Natural killer cell (primary cell): ENCODE results near the gene C2CD2. TPM values are rescaled to one million over a fixed set of nuclear protein-coding genes. Genes with fewer than 3 reads are reported as not detected.

Experiments
- ATAC-seq, 3 donors: fragments of 150-1000 bp in 2 of 3; fragments of 200-7000 bp in 1 of 3; cut with Tn5 transposase; 1 replicate in 1 of 3; 2 replicates in 2 of 3; pipeline ENCODE4 v1.10.0; 2021; ENCODE audit warnings: mild to moderate bottlenecking in 2 of 3, moderate library complexity in 2 of 3
- DNase-seq, 2 donors: peaks; one replicate each; pipeline versions ENCODE4 v3.0.0 to v3.0.0-alpha.2; 2013 to 2021; ENCODE audit warnings: mixed read lengths in 1 of 2
- H3K27ac ChIP-seq: one replicate; pipeline ENCODE4 v1.5.1; 2013; ENCODE audit warnings: mild to moderate bottlenecking, low read length
- H3K27me3 ChIP-seq: one replicate; pipeline ENCODE4 v1.6.1; 2013; ENCODE audit warnings: low read length; ENCODE audit not compliant: control insufficient read depth, insufficient read depth
- H3K36me3 ChIP-seq: one replicate; pipeline ENCODE4 v1.6.1; 2013; ENCODE audit warnings: low read length; ENCODE audit not compliant: control insufficient read depth, insufficient read depth
- H3K4me1 ChIP-seq: one replicate; pipeline ENCODE4 v1.6.1; 2013; ENCODE audit warnings: low read length; ENCODE audit not compliant: control insufficient read depth, insufficient read depth
- H3K4me3 ChIP-seq: one replicate; pipeline ENCODE4 v1.5.1; 2013; ENCODE audit warnings: low read length
- H3K9me3 ChIP-seq: one replicate; pipeline ENCODE4 v1.6.1; 2013; ENCODE audit warnings: low read length; ENCODE audit not compliant: control insufficient read depth, insufficient read depth
- H3K27ac Mint-ChIP-seq, 2 donors: one replicate each; pipeline ENCODE4 v1.8.0; 2022; ENCODE audit warnings: mild to moderate bottlenecking in 2 of 2, mixed read lengths in 2 of 2, moderate library complexity in 1 of 2
- H3K27me3 Mint-ChIP-seq, 2 donors: one replicate each; pipeline ENCODE4 v1.8.0; 2022; ENCODE audit warnings: low read depth in 2 of 2, mixed read lengths in 2 of 2
- H3K36me3 Mint-ChIP-seq: one replicate; pipeline ENCODE4 v1.8.0; 2022; ENCODE audit warnings: mixed read lengths
- H3K4me1 Mint-ChIP-seq, 2 donors: one replicate each; pipeline ENCODE4 v1.8.0; 2022; ENCODE audit warnings: mixed read lengths in 2 of 2
- H3K4me3 Mint-ChIP-seq: one replicate; pipeline ENCODE4 v1.8.0; 2022; ENCODE audit warnings: mild to moderate bottlenecking, moderate library complexity, mixed read lengths
- H3K9me3 Mint-ChIP-seq, 2 donors: one replicate each; pipeline ENCODE4 v1.8.0; 2022; ENCODE audit warnings: mixed read lengths in 2 of 2
- WGBS: methylation state at CpG from one replicate; pipeline ENCODE4 v1.1.7; 2013; ENCODE audit warnings: missing lambda C conversion rate; ENCODE audit not compliant: insufficient coverage; 5-methylcytosine and 5-hydroxymethylcytosine counted together
- intact Hi-C: fragments of 100-400 bp; cut with micrococcal nuclease; formaldehyde crosslinking; loops from one replicate; pipeline ENCODE4 v1.14.2; 2022
- total RNA-seq, 4 donors: library from RNA; stranded (reverse); fragments of 120-200 nt in 1 of 4; gene quantifications; one replicate each; pipeline versions ENCODE4 v1.2.3 to v1.2.4, GENCODE V29; 2013 to 2022
- TF ChIP-seq, protein P1 (sequence below): fragments of 200-600 bp; IDR thresholded peaks from one replicate; pipeline ENCODE4 v1.8.0; 2022; ENCODE audit warnings: antibody characterized with exemption

Gene C2CD2
- total RNA-seq, 3 donors from 2014 or later (not counting 1 experiment from before 2014, with no cell fraction given) = 2.1 to 10.1 (median 8.9) TPM

DNA sequence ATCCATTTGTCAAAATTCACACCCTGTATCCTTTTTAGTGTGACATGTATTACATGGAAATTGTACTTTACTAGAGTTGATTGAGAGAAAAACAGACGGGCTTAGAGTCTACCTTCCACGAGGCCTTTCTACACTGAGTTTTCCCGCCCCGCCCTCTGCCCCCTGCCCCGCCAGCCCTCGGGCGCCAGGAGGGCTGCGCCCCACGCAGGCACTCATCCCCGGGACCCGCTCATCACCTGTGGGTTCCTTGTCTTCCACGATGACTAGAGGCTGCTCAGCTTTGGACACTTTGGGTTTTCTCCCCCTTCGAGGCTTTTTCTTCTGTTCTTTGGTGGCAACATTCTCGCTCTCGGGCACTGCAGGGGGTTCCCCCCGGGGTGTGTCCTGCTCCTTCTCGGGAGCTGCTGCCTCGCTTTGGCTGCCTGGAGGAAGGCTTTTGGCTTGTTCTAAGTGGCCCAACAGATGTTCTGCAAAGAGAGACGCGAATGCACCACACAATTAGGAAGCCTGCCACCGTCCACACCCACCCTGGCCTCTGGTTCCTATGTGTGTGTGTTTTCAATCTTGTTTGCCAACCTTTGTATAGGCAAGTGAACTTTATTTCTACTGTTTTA is 114.3 kb downstream of the C2CD2 start:
- peaks cover 30% of the 10 kb centered on the region for H3K36me3 ChIP-seq
- TF ChIP-seq, protein P1, sequence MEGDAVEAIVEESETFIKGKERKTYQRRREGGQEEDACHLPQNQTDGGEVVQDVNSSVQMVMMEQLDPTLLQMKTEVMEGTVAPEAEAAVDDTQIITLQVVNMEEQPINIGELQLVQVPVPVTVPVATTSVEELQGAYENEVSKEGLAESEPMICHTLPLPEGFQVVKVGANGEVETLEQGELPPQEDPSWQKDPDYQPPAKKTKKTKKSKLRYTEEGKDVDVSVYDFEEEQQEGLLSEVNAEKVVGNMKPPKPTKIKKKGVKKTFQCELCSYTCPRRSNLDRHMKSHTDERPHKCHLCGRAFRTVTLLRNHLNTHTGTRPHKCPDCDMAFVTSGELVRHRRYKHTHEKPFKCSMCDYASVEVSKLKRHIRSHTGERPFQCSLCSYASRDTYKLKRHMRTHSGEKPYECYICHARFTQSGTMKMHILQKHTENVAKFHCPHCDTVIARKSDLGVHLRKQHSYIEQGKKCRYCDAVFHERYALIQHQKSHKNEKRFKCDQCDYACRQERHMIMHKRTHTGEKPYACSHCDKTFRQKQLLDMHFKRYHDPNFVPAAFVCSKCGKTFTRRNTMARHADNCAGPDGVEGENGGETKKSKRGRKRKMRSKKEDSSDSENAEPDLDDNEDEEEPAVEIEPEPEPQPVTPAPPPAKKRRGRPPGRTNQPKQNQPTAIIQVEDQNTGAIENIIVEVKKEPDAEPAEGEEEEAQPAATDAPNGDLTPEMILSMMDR = no peak
- intact Hi-C loops = no loop called here

GRCh38 chr21:41837756-41838297 is 116.0 kb downstream of the C2CD2 start:
- Mint-ChIP-seq H3K27ac (no peak overlapping the region), H3K27me3 (no peaks in the 10 kb centered on the region), H3K9me3 (peaks cover 3 to 8% of the 10 kb centered on the region in 2 donors), H3K36me3 (peaks cover 19% of the 10 kb centered on the region), H3K4me1 (no peaks in the 10 kb centered on the region), H3K4me3 (no peak overlapping the region)
- DNase-seq (no peak), ATAC-seq (no peak)
- intact Hi-C loops = no loop called here
- Histone ChIP-seq H3K4me1 (no peaks in the 10 kb centered on the region), H3K27ac (no peak overlapping the region), H3K27me3 (no peaks in the 10 kb centered on the region), H3K9me3 (no peaks in the 10 kb centered on the region), H3K36me3 (peaks cover 32% of the 10 kb centered on the region), H3K4me3 (no peak overlapping the region)
- TF ChIP-seq, protein P1 = no peak
- 84% methylated on average over 7 of the region's 7 CpGs for WGBS

More for the DNA sequence above, 114.3 kb downstream of the C2CD2 start:
- no peak overlapping the region for H3K4me3 Mint-ChIP-seq
- no peaks in the 10 kb centered on the region for H3K27me3 Mint-ChIP-seq
- no peak for DNase-seq
- H3K27ac Mint-ChIP-seq = no peak overlapping the region
- peaks cover 19% of the 10 kb centered on the region for H3K36me3 Mint-ChIP-seq
- no peaks in the 10 kb centered on the region for H3K9me3 ChIP-seq
- H3K4me1 Mint-ChIP-seq = no peaks in the 10 kb centered on the region
- H3K27me3 ChIP-seq = no peaks in the 10 kb centered on the region
- H3K9me3 Mint-ChIP-seq = peaks cover 3 to 8% of the 10 kb centered on the region in 2 donors
- H3K4me3 ChIP-seq = no peak overlapping the region
- 94% methylated on average over 21 of the region's 21 CpGs for WGBS
- no peaks in the 10 kb centered on the region for H3K4me1 ChIP-seq
- no peak overlapping the region for H3K27ac ChIP-seq
- ATAC-seq = no peak

- Mint-ChIP-seq H3K4me3 (no peak overlapping the region), H3K4me1 (no peaks in the 10 kb centered on the region), H3K36me3 (peaks cover 19% of the 10 kb centered on the region), H3K27ac (no peak overlapping the region), H3K27me3 (no peaks in the 10 kb centered on the region), H3K9me3 (peaks cover 3 to 8% of the 10 kb centered on the region in 2 donors)
- no peaks in the 10 kb centered on the region for H3K4me1 ChIP-seq
- H3K27me3 ChIP-seq = no peaks in the 10 kb centered on the region
- DNase-seq (no peak), ATAC-seq (no peak)
- H3K9me3 ChIP-seq = no peaks in the 10 kb centered on the region
- intact Hi-C loops = no loop called here
- TF ChIP-seq, protein P1 = no peak
- H3K36me3 ChIP-seq = peaks cover 32% of the 10 kb centered on the region
- no peak overlapping the region for H3K27ac ChIP-seq
- WGBS = 93% methylated on average over 32 of the region's 32 CpGs
- H3K4me3 ChIP-seq = no peak overlapping the region
Measured at GRCh38 chr21:41836166-41837015, 117.4 kb downstream of the C2CD2 start.
